Stimulated activated effector memory CD8-positive, alpha-beta T cell treated with anti-CD3 and anti-CD28 coated beads, Interleukin-12 subunit alpha, Interleukin-12 subunit beta, amount 100 ng/mL, for 72 hours (primary cell): ENCODE measurements around the gene PREX1.
"Not testable (repeated sequence)": the region's sequence is repeated elsewhere in the genome, so short reads cannot be mapped to it uniquely, and the experiment has no call there.

ENCODE experiments used
- ATAC-seq: fragments of 150-1000 bp; cut with Tn5 transposase; 2 replicates; pipeline ENCODE4 v1.10.0; 2021
- DNase-seq, 2 donors: peaks; one replicate each; pipeline ENCODE4 v3.0.0; 2021 to 2022; ENCODE audit warnings: low spot score in 2 of 2
- H3K27ac Mint-ChIP-seq: one replicate; pipeline ENCODE4 v1.8.0; 2022; ENCODE audit warnings: mild to moderate bottlenecking, mixed read lengths
- H3K36me3 Mint-ChIP-seq: one replicate; pipeline ENCODE4 v1.8.0; 2022; ENCODE audit warnings: mild to moderate bottlenecking, mixed read lengths
- H3K4me1 Mint-ChIP-seq: one replicate; pipeline ENCODE4 v1.8.0; 2022; ENCODE audit warnings: mixed read lengths
- H3K4me3 Mint-ChIP-seq: one replicate; pipeline ENCODE4 v1.8.0; 2022; ENCODE audit warnings: mild to moderate bottlenecking, mixed read lengths
- H3K9me3 Mint-ChIP-seq: one replicate; pipeline ENCODE4 v1.8.0; 2022; ENCODE audit warnings: mixed read lengths

PREX1 gene

DNA sequence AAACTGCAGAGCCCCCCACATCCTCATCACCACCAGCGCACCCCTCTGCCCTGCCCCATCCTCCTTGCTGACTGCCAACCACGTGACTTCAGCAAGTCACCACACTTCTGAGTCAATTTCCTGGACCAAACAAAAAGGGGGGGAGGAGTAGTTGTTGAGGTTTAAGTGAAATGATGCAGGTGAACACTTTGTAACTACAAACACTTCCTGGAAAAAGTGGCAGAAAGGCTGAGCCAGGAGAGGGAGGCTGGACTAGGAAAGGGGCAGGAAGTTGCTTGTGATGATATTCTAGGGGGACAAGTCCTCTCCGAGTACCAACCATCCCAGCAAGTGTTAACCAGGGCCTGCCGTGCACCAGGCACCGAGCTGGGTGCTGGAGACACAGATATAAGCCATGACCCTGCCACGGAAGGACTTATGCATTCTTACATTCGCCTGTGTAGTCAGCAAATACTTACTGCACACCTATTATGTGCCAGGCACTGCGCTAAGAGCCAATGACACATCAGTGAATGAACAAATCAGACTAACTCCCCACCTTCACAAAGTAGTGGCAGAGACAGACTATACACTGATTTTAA is 67.3 kb downstream of the PREX1 start:
- ATAC-seq (peak; percentile 87), DNase-seq (peak; percentile 40 to 85)
- peaks cover 40% of the 10 kb centered on the region for H3K36me3 Mint-ChIP-seq
- H3K4me1 Mint-ChIP-seq, result peaks cover 95% of the 10 kb centered on the region
- peak overlapping the region; percentile 92 for H3K27ac Mint-ChIP-seq
- H3K9me3 Mint-ChIP-seq, result no peaks in the 10 kb centered on the region
- peak overlapping the region; percentile 67 for H3K4me3 Mint-ChIP-seq

DNA sequence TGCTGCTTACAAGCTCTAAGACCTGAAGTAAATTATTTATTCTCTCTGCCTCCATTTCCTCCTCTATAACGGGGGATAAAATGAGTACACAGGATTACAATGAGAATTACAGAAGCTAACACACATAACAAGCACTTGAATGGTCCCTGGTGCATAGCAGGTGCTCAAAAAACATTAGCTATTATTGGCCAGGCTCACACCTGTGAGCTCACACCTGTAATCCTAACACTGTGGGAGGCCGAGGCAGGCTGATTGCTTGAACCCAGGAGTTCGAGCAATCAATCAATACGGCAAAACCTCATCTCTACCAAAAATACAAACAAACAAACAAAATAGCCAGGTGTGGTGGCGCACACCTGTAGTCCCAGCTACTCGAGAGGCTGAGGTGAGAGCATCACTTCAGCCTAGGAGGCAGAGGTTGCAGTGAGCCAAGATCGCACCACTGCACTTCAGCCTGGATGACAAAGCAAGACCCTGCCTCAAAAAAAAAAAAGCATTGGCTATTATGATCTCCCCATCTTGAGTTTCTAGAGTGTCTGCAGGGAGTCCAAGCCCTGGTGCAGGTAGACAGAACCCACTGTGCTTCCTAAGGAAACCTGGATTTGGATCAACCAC is 68.1 kb downstream of the PREX1 start:
- DNase-seq, result no peak
- ATAC-seq, result no peak
- Mint-ChIP-seq H3K9me3 (no peaks in the 10 kb centered on the region), H3K4me1 (peaks cover 91% of the 10 kb centered on the region), H3K36me3 (peaks cover 42% of the 10 kb centered on the region), H3K27ac (peak overlapping the region; percentile 92), H3K4me3 (peak overlapping the region; percentile 67)

DNA sequence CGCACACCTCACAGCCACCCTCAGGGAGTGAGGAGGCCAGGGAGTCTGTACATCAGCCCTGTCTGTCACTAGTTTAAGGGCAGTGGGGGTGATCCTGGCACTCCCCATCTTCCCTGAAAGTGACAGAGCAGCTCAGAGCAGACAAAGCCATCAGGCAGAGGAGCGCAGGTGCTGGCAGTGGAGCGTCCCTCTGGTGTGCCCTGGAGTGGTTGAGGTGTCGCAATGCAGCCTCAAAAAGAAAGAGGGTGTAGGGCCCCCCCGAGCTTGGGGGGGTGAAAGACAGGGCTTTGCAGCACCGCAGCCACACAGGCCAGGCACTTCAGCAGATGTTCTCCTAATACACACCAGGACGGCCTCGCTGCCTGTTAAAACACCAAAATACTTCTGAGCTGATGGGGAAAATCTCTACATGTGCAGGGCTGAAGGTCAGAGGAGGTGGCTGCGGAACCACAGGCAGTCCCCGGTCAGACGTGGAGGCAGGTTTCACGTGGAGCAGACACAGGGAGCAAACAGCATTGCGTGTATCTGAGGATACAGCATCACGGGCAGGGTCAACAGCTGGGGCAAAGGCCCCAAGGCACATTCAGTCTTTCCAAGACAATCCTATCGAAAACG is 69.5 kb downstream of the PREX1 start:
- peak overlapping the region; percentile 67 for H3K4me3 Mint-ChIP-seq
- H3K27ac Mint-ChIP-seq, result peak overlapping the region; percentile 92
- H3K4me1 Mint-ChIP-seq, result peaks cover 93% of the 10 kb centered on the region
- no peaks in the 10 kb centered on the region for H3K9me3 Mint-ChIP-seq
- DNase-seq (peak in 1 of 2 donors; percentile 74), ATAC-seq (peak; percentile 54)
- H3K36me3 Mint-ChIP-seq, result peaks cover 49% of the 10 kb centered on the region

DNA sequence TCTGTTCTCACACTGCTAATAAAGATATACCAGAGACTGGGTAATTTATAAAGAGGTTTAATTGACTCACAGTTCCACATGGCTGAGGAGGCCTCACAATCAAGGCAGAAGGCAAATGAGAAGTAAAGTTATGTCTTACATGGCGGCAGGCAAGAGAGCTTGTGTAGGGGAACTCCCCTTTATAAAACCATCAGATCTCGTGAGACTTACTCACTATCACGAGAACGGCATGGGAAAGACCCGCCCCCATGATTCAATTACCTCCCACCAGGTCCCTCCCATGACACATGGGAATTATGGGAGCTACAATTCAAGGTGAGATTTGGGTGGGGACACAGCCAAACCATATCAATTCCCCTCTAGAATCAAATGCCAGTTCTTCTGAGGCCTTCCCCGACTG is 71.0 kb downstream of the PREX1 start:
- Mint-ChIP-seq H3K36me3 (peaks cover 47% of the 10 kb centered on the region), H3K4me1 (peaks cover 93% of the 10 kb centered on the region), H3K4me3 (peak overlapping the region; percentile 67), H3K27ac (peak overlapping the region; percentile 92)
- DNase-seq, ATAC-seq, H3K9me3 Mint-ChIP-seq: not testable (repeated sequence)

DNA sequence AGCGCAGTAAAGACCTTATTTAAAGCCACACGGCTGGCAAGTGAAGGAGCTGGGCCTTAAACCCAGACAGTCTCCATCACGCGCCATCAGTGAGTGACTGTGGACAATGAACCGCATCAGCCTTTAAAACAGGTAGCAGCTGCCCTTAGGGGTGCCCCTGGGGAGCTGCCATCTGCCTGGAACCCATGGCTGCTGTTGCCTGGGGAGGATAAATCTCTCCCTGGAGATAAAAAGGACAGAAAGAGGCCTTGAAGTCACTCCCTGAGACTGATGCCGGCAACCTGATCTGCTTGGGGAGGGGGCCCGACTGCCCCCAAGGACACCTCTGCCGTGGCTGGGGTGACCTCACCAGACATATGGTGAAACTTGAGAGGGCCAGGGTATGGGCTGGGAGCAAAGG is 73.5 kb downstream of the PREX1 start:
- H3K27ac Mint-ChIP-seq, result peak overlapping the region; percentile 87
- H3K4me3 Mint-ChIP-seq, result no peak overlapping the region
- H3K36me3 Mint-ChIP-seq, result peaks cover 41% of the 10 kb centered on the region
- ATAC-seq (no peak), DNase-seq (no peak)
- no peaks in the 10 kb centered on the region for H3K9me3 Mint-ChIP-seq
- H3K4me1 Mint-ChIP-seq, result peaks cover 93% of the 10 kb centered on the region

DNA sequence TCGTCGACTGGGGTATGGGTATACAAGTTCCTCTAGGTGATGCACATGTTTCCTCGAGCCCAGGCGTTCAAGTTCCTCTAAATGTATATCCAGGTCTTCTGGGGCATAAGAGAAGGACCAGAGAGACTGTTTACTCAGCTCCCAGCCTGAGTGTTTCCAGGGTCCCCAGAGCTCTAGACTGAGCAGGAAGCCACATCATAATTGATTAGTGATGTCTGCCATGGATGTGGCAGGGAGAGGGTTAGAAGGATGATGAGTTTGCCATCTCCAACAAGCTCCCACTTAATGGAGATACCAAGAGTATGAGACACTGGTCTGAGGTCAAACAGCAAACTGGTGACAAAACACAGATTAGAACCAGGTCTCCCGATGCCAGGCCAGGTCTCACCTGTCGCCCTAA is 74.8 kb downstream of the PREX1 start:
- ATAC-seq (no peak), DNase-seq (no peak)
- Mint-ChIP-seq H3K27ac (peak overlapping the region; percentile 87), H3K36me3 (peaks cover 48% of the 10 kb centered on the region), H3K9me3 (no peaks in the 10 kb centered on the region), H3K4me1 (peaks cover 93% of the 10 kb centered on the region), H3K4me3 (peak overlapping the region; percentile 64)

DNA sequence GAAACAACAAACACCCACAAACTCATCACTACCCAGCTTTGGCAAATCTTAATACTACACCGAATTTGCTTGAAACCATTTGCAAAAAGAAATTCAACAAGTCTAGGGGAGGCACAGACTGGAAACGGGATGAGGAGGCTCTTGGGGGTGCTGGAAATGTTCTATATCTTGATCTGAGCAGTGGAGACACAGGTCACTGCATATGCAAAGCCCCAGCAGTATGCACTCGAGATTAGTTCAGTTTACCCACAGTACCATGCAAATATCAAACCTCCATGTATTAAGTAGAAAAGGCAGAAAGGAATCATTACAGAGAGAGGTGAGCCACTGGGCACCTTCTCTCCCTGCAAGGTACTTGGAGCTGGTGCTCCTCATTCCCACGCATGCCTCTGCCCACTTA is 75.9 kb downstream of the PREX1 start:
- ATAC-seq, result no peak
- peaks cover 50% of the 10 kb centered on the region for H3K36me3 Mint-ChIP-seq
- H3K4me1 Mint-ChIP-seq, result peaks cover 86% of the 10 kb centered on the region
- no peak for DNase-seq
- peak overlapping the region; percentile 64 for H3K4me3 Mint-ChIP-seq
- H3K9me3 Mint-ChIP-seq, result no peaks in the 10 kb centered on the region
- H3K27ac Mint-ChIP-seq, result peak overlapping the region; percentile 87

DNA sequence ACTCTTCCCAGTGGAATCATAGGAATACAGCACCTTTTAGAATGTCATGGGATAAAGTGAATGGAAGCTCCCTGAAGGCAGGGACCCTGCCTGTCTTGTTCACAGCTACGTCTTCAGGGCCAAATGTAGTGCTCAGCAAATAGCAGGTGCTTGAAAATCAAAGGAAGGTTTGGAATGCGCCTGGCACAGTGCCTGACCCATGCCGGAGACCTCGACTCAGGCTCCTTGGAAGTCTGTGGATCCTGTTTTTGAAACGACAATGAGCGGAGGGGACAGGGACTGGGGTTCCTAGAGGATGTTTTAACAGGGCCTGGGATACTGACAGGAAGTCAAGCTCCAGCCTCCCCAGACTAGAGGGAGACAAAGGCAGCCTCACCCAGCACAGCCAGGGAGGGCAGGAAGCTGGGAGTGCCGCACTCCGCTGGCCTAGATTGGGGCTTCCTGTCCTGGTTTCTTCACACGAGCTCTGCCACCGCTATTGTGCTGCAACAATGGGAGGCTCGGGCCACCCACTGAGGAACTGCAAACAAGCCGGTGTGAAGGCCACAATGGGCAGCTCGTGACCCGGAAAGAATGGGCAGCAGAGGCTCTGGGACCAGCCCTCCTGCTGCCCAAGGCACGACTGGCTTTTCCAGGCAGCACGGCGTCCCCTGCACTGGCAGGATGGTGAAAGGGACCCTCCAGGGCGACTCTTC is 76.7 kb downstream of the PREX1 start:
- H3K36me3 Mint-ChIP-seq, result peaks cover 52% of the 10 kb centered on the region
- H3K9me3 Mint-ChIP-seq, result no peaks in the 10 kb centered on the region
- no peak for DNase-seq
- H3K27ac Mint-ChIP-seq, result peak overlapping the region; percentile 87
- H3K4me1 Mint-ChIP-seq, result peaks cover 78% of the 10 kb centered on the region
- peak; percentile 81 for ATAC-seq
- peak overlapping the region; percentile 64 for H3K4me3 Mint-ChIP-seq

DNA sequence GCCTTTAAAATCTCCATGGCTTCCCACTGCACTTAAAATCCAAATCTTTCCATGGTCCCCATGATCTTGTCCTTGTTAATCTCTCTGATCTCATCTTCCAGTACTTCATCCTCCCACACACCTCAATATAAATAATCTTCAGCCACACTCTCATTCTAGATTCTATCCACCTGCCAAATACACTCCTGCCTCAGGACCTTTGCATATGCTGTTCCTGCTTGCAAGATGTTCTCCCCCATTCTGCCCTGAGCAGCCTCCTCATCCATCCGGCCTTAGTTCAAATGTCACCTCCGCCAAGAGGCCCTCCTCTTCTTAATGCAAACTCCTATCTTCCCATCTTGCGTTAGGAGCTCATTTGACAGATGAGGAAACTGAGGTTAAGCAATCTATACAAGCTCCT is 77.4 kb downstream of the PREX1 start:
- Mint-ChIP-seq H3K4me1 (peaks cover 71% of the 10 kb centered on the region), H3K36me3 (peaks cover 50% of the 10 kb centered on the region), H3K4me3 (peak overlapping the region; percentile 64), H3K9me3 (no peaks in the 10 kb centered on the region), H3K27ac (peak overlapping the region; percentile 87)
- DNase-seq (no peak), ATAC-seq (no peak)

DNA sequence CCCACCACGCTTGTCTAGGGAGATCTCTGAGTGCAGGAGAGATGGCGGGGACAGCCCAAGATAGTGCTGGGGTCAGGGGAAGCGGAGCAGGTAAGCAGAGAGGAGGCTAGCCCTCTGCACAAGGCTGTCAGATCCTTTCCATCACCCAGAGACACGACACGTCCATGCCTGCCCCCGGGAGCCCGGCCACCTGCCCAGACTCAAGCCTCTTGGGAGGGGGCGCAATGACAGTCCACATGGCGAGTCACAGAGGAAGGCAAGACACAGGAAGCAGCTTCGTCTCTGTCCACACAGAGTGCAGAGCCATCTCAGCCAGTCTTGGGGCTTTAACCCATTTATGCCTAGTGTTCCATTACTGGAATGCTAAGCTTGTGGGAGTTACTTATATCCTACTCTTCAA is 78.4 kb downstream of the PREX1 start:
- peaks cover 68% of the 10 kb centered on the region for H3K4me1 Mint-ChIP-seq
- DNase-seq, result no peak
- no peaks in the 10 kb centered on the region for H3K9me3 Mint-ChIP-seq
- peak; percentile 25 for ATAC-seq
- peak overlapping the region; percentile 87 for H3K27ac Mint-ChIP-seq
- peaks cover 55% of the 10 kb centered on the region for H3K36me3 Mint-ChIP-seq
- H3K4me3 Mint-ChIP-seq, result peak overlapping the region; percentile 0

DNA sequence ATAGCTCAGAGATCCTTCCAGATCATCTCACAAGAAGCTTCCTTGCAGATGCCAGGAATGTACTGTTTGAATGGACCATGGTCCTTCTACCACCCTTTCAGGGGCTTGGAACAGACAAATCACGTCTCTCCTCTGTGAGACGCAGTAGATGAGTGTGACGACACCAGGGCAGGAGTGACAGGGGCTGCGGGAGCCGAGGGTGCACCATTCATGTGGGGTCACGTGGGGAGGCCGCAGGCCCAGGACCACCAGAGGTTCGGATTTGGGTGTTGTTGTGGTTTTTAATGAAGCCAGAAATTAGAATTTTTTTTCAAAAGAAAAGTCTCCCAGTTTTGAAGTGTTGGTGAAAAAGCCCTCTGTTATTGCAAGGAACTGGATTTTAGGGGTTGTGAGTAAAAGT is 79.2 kb downstream of the PREX1 start:
- peak overlapping the region; percentile 0 for H3K4me3 Mint-ChIP-seq
- DNase-seq, result no peak
- peaks cover 59% of the 10 kb centered on the region for H3K36me3 Mint-ChIP-seq
- peaks cover 63% of the 10 kb centered on the region for H3K4me1 Mint-ChIP-seq
- peak overlapping the region; percentile 87 for H3K27ac Mint-ChIP-seq
- no peaks in the 10 kb centered on the region for H3K9me3 Mint-ChIP-seq
- ATAC-seq, result no peak

DNA sequence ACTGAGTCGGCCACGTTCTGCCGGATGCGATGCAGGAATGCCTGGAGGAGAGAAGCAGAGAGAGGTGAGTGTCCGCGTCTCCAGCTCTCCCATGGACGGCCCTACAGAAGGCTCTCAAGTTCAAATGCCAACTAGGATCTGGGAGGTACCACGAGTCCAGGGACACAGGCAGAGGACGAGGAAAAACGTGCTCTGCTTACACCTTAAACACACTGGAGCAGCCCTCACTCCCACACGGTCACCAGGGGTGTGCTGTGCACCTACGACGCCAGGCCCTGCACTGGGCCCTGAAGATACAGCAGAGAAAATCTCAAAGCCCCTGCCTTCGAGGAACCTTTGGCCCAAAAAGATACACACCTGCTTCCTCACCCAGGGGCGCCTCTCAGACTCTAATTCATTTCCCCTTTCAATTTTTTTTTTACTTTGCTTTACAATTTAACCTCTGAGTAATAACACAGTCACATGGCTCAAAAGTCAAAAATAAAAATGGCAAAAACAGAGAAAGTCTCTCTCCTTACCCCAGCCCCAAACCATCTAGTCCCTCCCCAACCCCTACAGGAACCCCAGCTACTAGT is 79.9 kb downstream of the PREX1 start:
- peaks cover 61% of the 10 kb centered on the region for H3K36me3 Mint-ChIP-seq
- no peak for ATAC-seq
- DNase-seq, result no peak
- peak overlapping the region; percentile 0 for H3K4me3 Mint-ChIP-seq
- no peaks in the 10 kb centered on the region for H3K9me3 Mint-ChIP-seq
- peaks cover 62% of the 10 kb centered on the region for H3K4me1 Mint-ChIP-seq
- H3K27ac Mint-ChIP-seq, result peak overlapping the region; percentile 87

DNA sequence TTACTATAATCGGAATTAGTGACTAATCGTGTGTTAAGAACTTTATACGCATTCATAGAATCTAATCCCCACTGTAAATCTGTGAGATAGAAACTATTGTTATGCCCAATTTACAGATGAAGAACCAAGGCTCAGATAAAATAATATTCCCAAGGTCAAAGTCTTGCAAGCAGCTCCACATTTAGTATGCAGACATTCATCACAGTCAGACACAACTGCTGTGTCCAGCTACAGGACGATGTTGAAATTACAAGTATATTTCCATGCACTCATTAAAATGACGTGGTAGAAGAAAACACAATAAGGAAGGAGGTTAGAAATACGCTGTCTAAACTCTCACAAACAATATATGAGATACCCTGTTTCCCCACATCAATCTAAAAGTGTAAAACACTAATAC is 82.5 kb downstream of the PREX1 start:
- Mint-ChIP-seq H3K4me3 (no peak overlapping the region), H3K27ac (no peak overlapping the region), H3K9me3 (no peaks in the 10 kb centered on the region), H3K36me3 (peaks cover 85% of the 10 kb centered on the region), H3K4me1 (peaks cover 54% of the 10 kb centered on the region)
- ATAC-seq, result no peak
- DNase-seq, result no peak

DNA sequence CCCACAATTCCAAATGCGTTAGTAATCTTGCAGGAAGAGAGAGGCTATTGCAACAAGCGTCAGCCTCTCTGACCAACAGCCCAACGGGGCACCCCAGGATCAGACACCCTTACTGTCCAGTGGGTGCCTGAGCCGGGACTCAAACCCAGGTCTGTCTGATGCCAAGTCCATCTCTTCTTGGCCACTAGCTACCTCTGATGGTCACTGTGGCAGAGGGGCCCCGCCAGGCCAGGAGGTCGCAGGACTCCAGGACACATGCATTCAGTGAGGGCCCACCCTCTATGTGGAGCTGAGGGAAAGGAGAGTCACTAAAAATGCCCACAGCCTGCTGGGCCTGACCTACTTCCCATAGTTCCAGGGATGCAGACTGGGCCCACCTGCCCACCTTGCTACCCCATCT is 83.3 kb downstream of the PREX1 start:
- H3K27ac Mint-ChIP-seq, result peak overlapping the region; percentile 91

DNA sequence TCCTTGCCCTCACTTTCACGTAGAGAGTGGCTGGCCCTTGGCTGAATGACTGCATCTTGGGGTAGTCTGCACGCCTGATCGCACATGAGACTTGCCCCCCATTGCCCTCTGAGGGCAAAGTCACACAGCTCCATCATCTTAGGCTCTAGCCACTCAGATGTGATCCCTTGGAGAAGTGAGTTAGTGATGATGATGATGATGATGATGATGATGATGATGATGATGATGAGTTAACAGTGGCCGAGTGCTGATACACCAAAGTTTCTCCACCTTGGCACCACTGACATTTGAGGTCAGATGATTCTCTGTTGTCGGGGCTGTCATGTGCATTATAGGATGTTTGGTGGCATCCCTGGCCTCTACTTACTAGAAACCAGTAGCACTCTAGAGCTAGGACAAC is 84.0 kb downstream of the PREX1 start:
- Mint-ChIP-seq H3K27ac (peak overlapping the region; percentile 91), H3K9me3 (no peaks in the 10 kb centered on the region), H3K4me1 (peaks cover 54% of the 10 kb centered on the region), H3K36me3 (peaks cover 92% of the 10 kb centered on the region), H3K4me3 (no peak overlapping the region)
- ATAC-seq, result no peak
- DNase-seq, result no peak

More for the DNA sequence above, 83.3 kb downstream of the PREX1 start:
- Mint-ChIP-seq H3K36me3 (peaks cover 85% of the 10 kb centered on the region), H3K9me3 (no peaks in the 10 kb centered on the region), H3K4me1 (peaks cover 54% of the 10 kb centered on the region), H3K4me3 (no peak overlapping the region)
- DNase-seq, result no peak
- no peak for ATAC-seq
